Measurements from ENCODE around the gene SRPK3.

SRPK3 gene

GRCh38 chrX:153762626-153763173, 18.1 kb upstream of the SRPK3 start:
- TF ChIP-seq CTCF (IDR thresholded peaks at IDR 0.05; ENCODE audit: poor library complexity, severe bottlenecking), result no peak
- no peaks in the 10 kb centered on the region for H3K4me1 ChIP-seq (ENCODE audit: insufficient read depth, poor library complexity, severe bottlenecking)
- H3K4me3 ChIP-seq (ENCODE audit: severe bottlenecking), result no peak overlapping the region
- no peaks in the 10 kb centered on the region for H3K36me3 ChIP-seq (ENCODE audit: low read depth)
- H3K27me3 ChIP-seq (ENCODE audit: insufficient read depth, poor library complexity, severe bottlenecking), result no peaks in the 10 kb centered on the region
- no peak for ATAC-seq (ENCODE audit: low read depth)
- no peak for DNase-seq (ENCODE audit: low spot score)
- H3K9me3 ChIP-seq (ENCODE audit: severe bottlenecking), result no peaks in the 10 kb centered on the region
- no peak overlapping the region for H3K27ac ChIP-seq (ENCODE audit: poor library complexity, severe bottlenecking)

GRCh38 chrX:153763298-153763932, 17.4 kb upstream of the SRPK3 start:
- Histone ChIP-seq H3K9me3 (ENCODE audit: severe bottlenecking) (no peaks in the 10 kb centered on the region), H3K36me3 (ENCODE audit: low read depth) (no peaks in the 10 kb centered on the region), H3K4me1 (ENCODE audit: insufficient read depth, poor library complexity, severe bottlenecking) (no peaks in the 10 kb centered on the region), H3K4me3 (ENCODE audit: severe bottlenecking) (no peak overlapping the region), H3K27ac (ENCODE audit: poor library complexity, severe bottlenecking) (no peak overlapping the region), H3K27me3 (ENCODE audit: insufficient read depth, poor library complexity, severe bottlenecking) (no peaks in the 10 kb centered on the region)
- TF ChIP-seq CTCF (IDR thresholded peaks at IDR 0.05; ENCODE audit: poor library complexity, severe bottlenecking), result no peak
- DNase-seq (ENCODE audit: low spot score) (no peak), ATAC-seq (ENCODE audit: low read depth) (no peak)

- DNase-seq (ENCODE audit: low spot score) (peak; percentile 87), ATAC-seq (ENCODE audit: low read depth) (peak; percentile 83)
- no peaks in the 10 kb centered on the region for H3K9me3 ChIP-seq (ENCODE audit: severe bottlenecking)
- no peaks in the 10 kb centered on the region for H3K36me3 ChIP-seq (ENCODE audit: low read depth)
- H3K27ac ChIP-seq (ENCODE audit: poor library complexity, severe bottlenecking), result peak within 1 kb of the TSS; percentile 75
- H3K27me3 ChIP-seq (ENCODE audit: insufficient read depth, poor library complexity, severe bottlenecking), result no peaks in the 10 kb centered on the region
- peak within 1 kb of the TSS; percentile 31 for H3K4me3 ChIP-seq (ENCODE audit: severe bottlenecking)
- no peaks in the 10 kb centered on the region for H3K4me1 ChIP-seq (ENCODE audit: insufficient read depth, poor library complexity, severe bottlenecking)
- peak; percentile 82 for TF ChIP-seq CTCF (IDR thresholded peaks at IDR 0.05; ENCODE audit: poor library complexity, severe bottlenecking)
Measured at GRCh38 chrX:153763989-153764755, 16.7 kb upstream of the SRPK3 start, which contains the start of gene PLXNB3. TSS of gene PLXNB3 (plus strand) at chrX:153764249. CDS start at chrX:153765536, 1,287 bp downstream.

GRCh38 chrX:153764786-153765137, 16.1 kb upstream of the SRPK3 start:
- H3K27ac ChIP-seq (ENCODE audit: poor library complexity, severe bottlenecking), result peak overlapping the region; percentile 75
- no peaks in the 10 kb centered on the region for H3K4me1 ChIP-seq (ENCODE audit: insufficient read depth, poor library complexity, severe bottlenecking)
- no peak for TF ChIP-seq CTCF (IDR thresholded peaks at IDR 0.05; ENCODE audit: poor library complexity, severe bottlenecking)
- ATAC-seq (ENCODE audit: low read depth) (no peak), DNase-seq (ENCODE audit: low spot score) (no peak)
- H3K36me3 ChIP-seq (ENCODE audit: low read depth), result no peaks in the 10 kb centered on the region
- H3K9me3 ChIP-seq (ENCODE audit: severe bottlenecking), result no peaks in the 10 kb centered on the region
- no peaks in the 10 kb centered on the region for H3K27me3 ChIP-seq (ENCODE audit: insufficient read depth, poor library complexity, severe bottlenecking)
- H3K4me3 ChIP-seq (ENCODE audit: severe bottlenecking), result peak overlapping the region; percentile 31

Data from RWPE2 (cell line).